BLaER1 treated with 17β-estradiol and CSF1 and Interleukin-3, amounts not matched to agents 10 nM and 100 nM (cell line): ENCODE measurements around the gene GNG7.

Experiments
- H3K27ac ChIP-seq, 11 experiments: shearing (Covaris generic); formaldehyde crosslinking; 2 replicates each; pipeline ENCODE4 v1.8.1; 2022
- H3K27me3 ChIP-seq, 11 experiments: shearing (Covaris generic); formaldehyde crosslinking; 2 replicates each; pipeline ENCODE4 v1.8.1; 2022
- H3K36me3 ChIP-seq, 11 experiments: shearing (Covaris generic); formaldehyde crosslinking; 2 replicates each; pipeline ENCODE4 v1.8.1; 2022
- H3K4me1 ChIP-seq, 10 experiments: shearing (Covaris generic); formaldehyde crosslinking; 2 replicates each; pipeline ENCODE4 v1.8.1; 2022
- H3K4me2 ChIP-seq, 11 experiments: shearing (Covaris generic); formaldehyde crosslinking; 2 replicates each; pipeline ENCODE4 v1.8.1; 2022
- H3K4me3 ChIP-seq, 10 experiments: shearing (Covaris generic); formaldehyde crosslinking; 2 replicates each; pipeline ENCODE4 v1.8.1; 2022
- H3K9ac ChIP-seq, 11 experiments: shearing (Covaris generic); formaldehyde crosslinking; 2 replicates each; pipeline ENCODE4 v1.8.1; 2022
- H3K9me3 ChIP-seq, 11 experiments: shearing (Covaris generic); formaldehyde crosslinking; replicated peaks in 1 of 11; 2 replicates each; pipeline ENCODE4 v1.8.1; 2022
- H4K20me1 ChIP-seq, 11 experiments: shearing (Covaris generic); formaldehyde crosslinking; 2 replicates each; pipeline ENCODE4 v1.8.1; 2022
- Cebpa-rat ChIP-seq, 11 experiments: shearing (Covaris generic); IDR thresholded peaks; 2 replicates each; pipeline ENCODE4 v1.8.1; 2022

Gene GNG7

GRCh38 chr19:2492870-2493269, 209.6 kb downstream of the GNG7 start:
- Histone ChIP-seq H3K9me3 (no peaks in the 10 kb centered on the region), H3K4me1 (peaks cover 50 to 89% (median 82%) of the 10 kb centered on the region in 10 experiments), H4K20me1 (peaks cover 0 to 45% (median 16%) of the 10 kb centered on the region in 11 experiments; a peak in 11 of 22 replicates), H3K9ac (no peak overlapping the region), H3K36me3 (no peaks in the 10 kb centered on the region), H3K4me2 (peak overlapping the region in 8 of 11 experiments; percentile 9 to 100 (median 89); a peak in 13 of 22 replicates), H3K4me3 (no peak overlapping the region), H3K27ac (no peak overlapping the region), H3K27me3 (peaks cover 24 to 73% (median 31%) of the 10 kb centered on the region in 11 experiments)
- TF ChIP-seq Cebpa-rat (IDR thresholded peaks at IDR 0.05) = no peak

GRCh38 chr19:2491130-2491801, 211.2 kb downstream of the GNG7 start:
- H4K20me1 ChIP-seq = peaks cover 0 to 49% (median 16%) of the 10 kb centered on the region in 11 experiments; a peak in 11 of 22 replicates
- peaks cover 51 to 90% (median 82%) of the 10 kb centered on the region in 10 experiments for H3K4me1 ChIP-seq
- H3K9ac ChIP-seq = peak overlapping the region in 1 of 11 experiments; percentile 7; a peak in 2 of 22 replicates
- no peaks in the 10 kb centered on the region for H3K9me3 ChIP-seq
- H3K27me3 ChIP-seq = peaks cover 24 to 77% (median 33%) of the 10 kb centered on the region in 11 experiments
- no peak overlapping the region for H3K27ac ChIP-seq
- H3K4me2 ChIP-seq = peak overlapping the region; percentile 39 to 100 (median 81)
- H3K4me3 ChIP-seq = peak overlapping the region in 2 of 10 experiments; percentile 1 to 12; a peak in 2 of 20 replicates
- no peak for TF ChIP-seq Cebpa-rat (IDR thresholded peaks at IDR 0.05)
- H3K36me3 ChIP-seq = no peaks in the 10 kb centered on the region

- Histone ChIP-seq H3K4me1 (peaks cover 45 to 90% (median 76%) of the 10 kb centered on the region in 10 experiments), H3K9ac (peak overlapping the region in 1 of 11 experiments; percentile 7; a peak in 1 of 22 replicates)
These were observed 211.8 kb downstream of the GNG7 start for GRCh38 chr19:2490659-2491058.

GRCh38 chr19:2488942-2489731, 213.4 kb downstream of the GNG7 start:
- Histone ChIP-seq H4K20me1 (peaks cover 0 to 49% (median 16%) of the 10 kb centered on the region in 11 experiments; a peak in 11 of 22 replicates), H3K27me3 (peaks cover 24 to 69% (median 33%) of the 10 kb centered on the region in 11 experiments), H3K9ac (peak overlapping the region in 7 of 11 experiments; percentile 9 to 47 (median 21); a peak in 7 of 22 replicates), H3K4me3 (peak overlapping the region; percentile 34 to 65 (median 44)), H3K36me3 (no peaks in the 10 kb centered on the region), H3K27ac (no peak overlapping the region), H3K4me1 (peaks cover 38 to 85% (median 61%) of the 10 kb centered on the region in 10 experiments), H3K9me3 (peaks cover 2 to 7% (median 5%) of the 10 kb centered on the region in 11 experiments; a peak in 18 of 22 replicates), H3K4me2 (peak overlapping the region; percentile 76 to 100 (median 92))
- TF ChIP-seq Cebpa-rat (IDR thresholded peaks at IDR 0.05) = no peak

More at GRCh38 chr19:2490659-2491058, 211.8 kb downstream of the GNG7 start:
- Histone ChIP-seq H3K4me3 (peak overlapping the region in 2 of 10 experiments; percentile 1 to 12; a peak in 1 of 20 replicates), H3K36me3 (no peaks in the 10 kb centered on the region), H4K20me1 (peaks cover 0 to 49% (median 16%) of the 10 kb centered on the region in 11 experiments; a peak in 11 of 22 replicates), H3K9me3 (no peaks in the 10 kb centered on the region), H3K27ac (no peak overlapping the region), H3K4me2 (peak overlapping the region; percentile 39 to 100 (median 81); a peak in 21 of 22 replicates), H3K27me3 (peaks cover 24 to 77% (median 33%) of the 10 kb centered on the region in 11 experiments)
- no peak for TF ChIP-seq Cebpa-rat (IDR thresholded peaks at IDR 0.05)

- Histone ChIP-seq H3K9me3 (peaks cover 8 to 14% (median 11%) of the 10 kb centered on the region in 11 experiments), H3K9ac (peak overlapping the region in 1 of 11 experiments; percentile 12; a peak in 1 of 22 replicates), H3K36me3 (peaks cover 0 to 3% (median 0%) of the 10 kb centered on the region in 11 experiments; a peak in 2 of 22 replicates), H3K27ac (no peak overlapping the region), H3K27me3 (peaks cover 24 to 63% (median 33%) of the 10 kb centered on the region in 11 experiments), H3K4me1 (peaks cover 38 to 79% (median 56%) of the 10 kb centered on the region in 10 experiments), H3K4me3 (peak overlapping the region in 6 of 10 experiments; percentile 38 to 65 (median 50); a peak in 8 of 20 replicates), H3K4me2 (peak overlapping the region; percentile 76 to 100 (median 92)), H4K20me1 (peaks cover 0 to 49% (median 16%) of the 10 kb centered on the region in 11 experiments; a peak in 11 of 22 replicates)
- no peak for TF ChIP-seq Cebpa-rat (IDR thresholded peaks at IDR 0.05)
These were observed 214.0 kb downstream of the GNG7 start for GRCh38 chr19:2488405-2488941.

- H3K4me3 ChIP-seq = no peak overlapping the region
- H3K9ac ChIP-seq = no peak overlapping the region
- TF ChIP-seq Cebpa-rat (IDR thresholded peaks at IDR 0.05) = no peak
- peak overlapping the region; percentile 40 to 100 (median 91); a peak in 19 of 22 replicates for H3K4me2 ChIP-seq
- H3K27me3 ChIP-seq = peaks cover 24 to 58% (median 33%) of the 10 kb centered on the region in 11 experiments
- peaks cover 15 to 20% (median 18%) of the 10 kb centered on the region in 11 experiments for H3K9me3 ChIP-seq
- peaks cover 0 to 7% (median 0%) of the 10 kb centered on the region in 11 experiments; a peak in 2 of 22 replicates for H3K36me3 ChIP-seq
- peaks cover 0 to 44% (median 16%) of the 10 kb centered on the region in 11 experiments; a peak in 11 of 22 replicates for H4K20me1 ChIP-seq
- H3K4me1 ChIP-seq = peaks cover 38 to 72% (median 50%) of the 10 kb centered on the region in 10 experiments
- no peak overlapping the region for H3K27ac ChIP-seq
These were observed 214.7 kb downstream of the GNG7 start for GRCh38 chr19:2487842-2488241.

- Histone ChIP-seq H3K9me3 (peaks cover 22 to 28% (median 25%) of the 10 kb centered on the region in 11 experiments), H3K4me2 (no peak overlapping the region; a peak in 1 of 22 replicates), H3K4me3 (no peak overlapping the region), H4K20me1 (peaks cover 0 to 38% (median 16%) of the 10 kb centered on the region in 11 experiments; a peak in 11 of 22 replicates), H3K9ac (no peak overlapping the region), H3K27me3 (peaks cover 24 to 50% (median 33%) of the 10 kb centered on the region in 11 experiments), H3K36me3 (peaks cover 0 to 7% (median 0%) of the 10 kb centered on the region in 11 experiments; a peak in 2 of 22 replicates), H3K4me1 (peaks cover 38 to 65% (median 44%) of the 10 kb centered on the region in 10 experiments), H3K27ac (no peak overlapping the region)
- no peak for TF ChIP-seq Cebpa-rat (IDR thresholded peaks at IDR 0.05)
These were observed 215.4 kb downstream of the GNG7 start for GRCh38 chr19:2487090-2487489.

GRCh38 chr19:2485428-2485827, 217.1 kb downstream of the GNG7 start:
- Histone ChIP-seq H3K27me3 (peaks cover 19 to 34% (median 25%) of the 10 kb centered on the region in 11 experiments), H3K4me3 (no peak overlapping the region), H3K9me3 (peaks cover 24 to 39% (median 34%) of the 10 kb centered on the region in 11 experiments), H3K4me2 (no peak overlapping the region), H4K20me1 (peaks cover 0 to 25% (median 11%) of the 10 kb centered on the region in 11 experiments; a peak in 10 of 22 replicates), H3K9ac (no peak overlapping the region), H3K4me1 (peaks cover 24 to 49% (median 30%) of the 10 kb centered on the region in 10 experiments), H3K27ac (no peak overlapping the region), H3K36me3 (peaks cover 0 to 7% (median 0%) of the 10 kb centered on the region in 11 experiments; a peak in 2 of 22 replicates)
- TF ChIP-seq Cebpa-rat (IDR thresholded peaks at IDR 0.05) = no peak
